A549 (cell line): Measurements from ENCODE around the gene SLC19A1. TPM values are rescaled to one million over a fixed set of nuclear protein-coding genes. Genes with fewer than 3 reads are reported as not detected.

Experiments
- ATAC-seq, 2 experiments: fragments of 200-7000 bp in 1 of 2; fragments of >200 bp in 1 of 2; cut with Nextera tagmentation in 1 of 2; cut with Tn5 transposase in 1 of 2; 3 replicates each; pipeline versions ENCODE4 v1.8.0 to v1.9.1; 2018 to 2020; ENCODE audit warnings: mild to moderate bottlenecking in 1 of 2, moderate library complexity in 1 of 2
- CTCF ChIA-PET: fragments of 300-600 bp; sonication (Branson Sonifier 250); formaldehyde crosslinking; extraction: SDS; loops from one replicate; lab custom pipeline; 2021; ENCODE audit warnings: antibody characterized with exemption, inconsistent platforms; lab: Yijun Ruan, JAX
- POLR2A ChIA-PET: fragments of 350-600 bp; formaldehyde crosslinking; extraction: SDS; loops from one replicate; lab custom pipeline; 2021; ENCODE audit warnings: antibody characterized with exemption, inconsistent platforms; lab: Yijun Ruan, JAX
- DNase-seq, 2 experiments: peaks; one replicate each; pipeline versions ENCODE4 v3.0.0 to v3.0.0-alpha.2; 2011 to 2016; ENCODE audit warnings: low read depth in 1 of 2, low spot score in 1 of 2
- FAIRE-seq: peaks from 2 replicates; lab custom pipeline; 2011; peaks lifted over from hg19 to GRCh38; lab: Jason Lieb, UNC
- H3K27ac ChIP-seq, 2 experiments: fragments of >200 bp; sonication (Bioruptor Twin); formaldehyde crosslinking; 3 replicates each; pipeline ENCODE4 v1.5.1; 2016 to 2017
- H3K4me1 ChIP-seq: fragments of >200 bp; sonication (Bioruptor Twin); formaldehyde crosslinking; 3 replicates; pipeline ENCODE4 v1.6.1; 2016
- H3K4me2 ChIP-seq: fragments of >200 bp; sonication (Bioruptor Twin); formaldehyde crosslinking; 3 replicates; pipeline ENCODE4 v1.6.1; 2016
- H3K4me3 ChIP-seq: fragments of >200 bp; sonication (Bioruptor Twin); formaldehyde crosslinking; 3 replicates; pipeline ENCODE4 v1.5.1; 2016
- H3K9me3 ChIP-seq: fragments of >200 bp; sonication (Bioruptor Twin); formaldehyde crosslinking; 3 replicates; pipeline ENCODE4 v1.6.1; 2016
- BHLHE40 ChIP-seq: IDR thresholded peaks from 2 replicates; pipeline ENCODE4 v1.6.1; 2012; ENCODE audit warnings: low read depth, low read length, inconsistent platforms
- CBX8 ChIP-seq: fragments of 200-600 bp; sonication (generic); IDR thresholded peaks from 2 replicates; pipeline ENCODE4 v1.6.1; 2016
- CHD2 ChIP-seq: fragments of 150-350 bp; IDR thresholded peaks from 2 replicates; pipeline ENCODE4 v1.6.1; 2014; ENCODE audit warnings: low read length; ENCODE audit not compliant: partially characterized antibody
- CHD4 ChIP-seq: fragments of 200-600 bp; sonication (generic); IDR thresholded peaks from 2 replicates; pipeline ENCODE4 v1.6.1; 2016; ENCODE audit warnings: antibody characterized with exemption, mild to moderate bottlenecking, borderline replicate concordance
- CTCF ChIP-seq: fragments of >200 bp; sonication (Bioruptor Twin); formaldehyde crosslinking; IDR thresholded peaks from 3 replicates; pipeline ENCODE4 v1.5.1; 2016
- EHF ChIP-seq: fragments of 250-450 bp; sonication (Bioruptor Pico); IDR thresholded peaks from 2 replicates; pipeline ENCODE4 v1.5.0; 2020; ENCODE audit warnings: mild to moderate bottlenecking
- EP300 ChIP-seq, 2 experiments: fragments of >200 bp; sonication (Bioruptor Twin); formaldehyde crosslinking; IDR thresholded peaks; 2 replicates in 1 of 2; 3 replicates in 1 of 2; pipeline ENCODE4 v1.6.1; 2016 to 2017
- ESRRA ChIP-seq: fragments of 150-350 bp; IDR thresholded peaks from 2 replicates; pipeline ENCODE4 v1.6.1; 2014; ENCODE audit warnings: mild to moderate bottlenecking, low read length, borderline replicate concordance
- FOXS1 ChIP-seq: fragments of 250-450 bp; sonication (Bioruptor Pico); IDR thresholded peaks from 2 replicates; pipeline ENCODE4 v1.5.0; 2020; ENCODE audit warnings: mild to moderate bottlenecking, moderate library complexity
- GATA3 ChIP-seq: IDR thresholded peaks from 2 replicates; pipeline ENCODE4 v1.6.1; 2012; ENCODE audit warnings: borderline replicate concordance
- HDAC2 ChIP-seq: fragments of 200-600 bp; sonication (generic); IDR thresholded peaks from 2 replicates; pipeline ENCODE4 v1.6.1; 2016
- HES2 ChIP-seq: fragments of >200 bp; sonication (Bioruptor Twin); formaldehyde crosslinking; IDR thresholded peaks from 2 replicates; pipeline ENCODE4 v1.6.1; 2016
- HMGXB4 ChIP-seq: fragments of 250-450 bp; sonication (Bioruptor Pico); IDR thresholded peaks from 2 replicates; pipeline ENCODE4 v1.5.0; 2021; ENCODE audit warnings: mild to moderate bottlenecking, moderate library complexity, borderline replicate concordance
- JUN ChIP-seq, 2 experiments: fragments of >200 bp; sonication (Bioruptor Twin); formaldehyde crosslinking; IDR thresholded peaks; 2 replicates in 1 of 2; 3 replicates in 1 of 2; pipeline ENCODE4 v1.6.1; 2016 to 2017
- MYC ChIP-seq: IDR thresholded peaks from 2 replicates; pipeline ENCODE4 v1.6.1; 2012; ENCODE audit warnings: mild to moderate bottlenecking, inconsistent platforms, low read length, improper control_type of control experiment, borderline replicate concordance
- NR3C1 ChIP-seq: fragments of >200 bp; sonication (Bioruptor Twin); formaldehyde crosslinking; IDR thresholded peaks from 3 replicates; pipeline ENCODE4 v1.6.1; 2017
- POLR2AphosphoS2 ChIP-seq: conservative IDR thresholded peaks from 2 replicates; pipeline ENCODE4 v1.6.1; 2012; ENCODE audit warnings: low read length, improper control_type of control experiment, inconsistent platforms
- RAD21 ChIP-seq, 2 experiments: fragments of >200 bp in 1 of 2; sonication (Bioruptor Twin) in 1 of 2; formaldehyde crosslinking in 1 of 2; IDR thresholded peaks in 1 of 2; conservative IDR thresholded peaks in 1 of 2; 2 replicates in 1 of 2; 3 replicates in 1 of 2; pipeline ENCODE4 v1.6.1; 2012 to 2018; ENCODE audit warnings: inconsistent platforms in 1 of 2
- RARB ChIP-seq: fragments of 250-450 bp; sonication (Bioruptor Pico); IDR thresholded peaks from 2 replicates; pipeline ENCODE4 v1.8.0; 2021; ENCODE audit warnings: mild to moderate bottlenecking, moderate library complexity
- SREBF2 ChIP-seq: fragments of 450-650 bp; IDR thresholded peaks from 2 replicates; pipeline ENCODE4 v1.6.1; 2014; ENCODE audit warnings: mild to moderate bottlenecking, moderate library complexity
- TFCP2L1 ChIP-seq: fragments of 250-450 bp; sonication (Bioruptor Pico); IDR thresholded peaks from 2 replicates; pipeline ENCODE4 v1.5.0; 2021; ENCODE audit warnings: mild to moderate bottlenecking
- TP53 ChIP-seq: fragments of 250-450 bp; sonication (Bioruptor Pico); IDR thresholded peaks from 2 replicates; pipeline ENCODE4 v1.5.0; 2021; ENCODE audit warnings: mild to moderate bottlenecking, moderate library complexity
- ZC3H11A ChIP-seq: fragments of 450-650 bp; IDR thresholded peaks from 2 replicates; pipeline ENCODE4 v1.6.1; 2014; ENCODE audit warnings: antibody characterized with exemption, mild to moderate bottlenecking
- WGBS: methylation state at CpG from one replicate; pipeline ENCODE4 v1.1.6; 2017; ENCODE audit errors: missing lambda C conversion rate; 5-methylcytosine and 5-hydroxymethylcytosine counted together
- polyA plus RNA-seq, 4 experiments: library from polyadenylated mRNA; depleted of rRNA in 3 of 4; stranded (reverse); fragments of >200 nt; fragmentation: RNase III in 1 of 4; extraction: RNeasy Plus Mini Kit Qiagen cat#74134 plus additional on column Dnase treatment in 1 of 4; gene quantifications; 2 replicates in 3 of 4; 3 replicates in 1 of 4; pipeline ENCODE4 v1.2.3, GENCODE V29; 2011 to 2017
- TF ChIP-seq, protein P1 (sequence below): fragments of 150-350 bp; IDR thresholded peaks from 2 replicates; pipeline ENCODE4 v1.6.1; 2014; ENCODE audit warnings: low read depth, mild to moderate bottlenecking, low read length
- TF ChIP-seq, protein P2 (sequence below): fragments of 450-650 bp; IDR thresholded peaks from 2 replicates; pipeline ENCODE4 v1.6.1; 2014; ENCODE audit warnings: antibody characterized with exemption
- TF ChIP-seq, protein P3 (sequence below): fragments of 200-600 bp; sonication (generic); IDR thresholded peaks from 2 replicates; pipeline ENCODE4 v1.6.1; 2016; ENCODE audit warnings: antibody characterized with exemption, mild to moderate bottlenecking, moderate library complexity

Gene SLC19A1
- polyA plus RNA-seq, 2 of the 4 experiments (the other 2 are of a cell fraction), result 9.8 to 14.0 TPM

DNA sequence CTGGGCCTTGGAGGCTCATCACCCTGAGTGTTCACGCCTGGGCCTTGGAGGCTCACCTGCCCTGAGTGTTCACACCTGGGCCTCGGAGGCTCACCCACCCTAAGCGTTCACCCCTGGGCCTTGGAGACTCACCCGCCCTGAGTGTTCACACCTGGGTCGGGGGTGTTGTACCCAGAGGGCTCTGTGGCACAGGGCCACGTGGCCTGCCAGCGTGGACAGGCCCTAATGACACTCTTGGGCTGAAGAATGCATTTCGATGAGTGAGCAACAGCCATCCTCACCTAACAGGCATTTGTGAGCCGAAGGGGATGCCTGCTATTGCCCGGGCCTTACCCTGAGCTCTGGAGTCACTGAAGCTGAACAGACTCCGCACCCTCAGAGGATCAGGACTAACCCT lies 17.5 kb downstream of the SLC19A1 start:
- POLR2A ChIA-PET, result no interaction called here
- no peak for TF ChIP-seq EHF
- TF ChIP-seq RARB, result no peak
- TF ChIP-seq CHD2, result no peak
- TF ChIP-seq GATA3, result no peak
- TF ChIP-seq CBX8, result no peak
- TF ChIP-seq HES2, result no peak
- no peak for TF ChIP-seq TP53
- no peak for TF ChIP-seq TFCP2L1
- TF ChIP-seq NR3C1, result no peak
- TF ChIP-seq, protein P1, sequence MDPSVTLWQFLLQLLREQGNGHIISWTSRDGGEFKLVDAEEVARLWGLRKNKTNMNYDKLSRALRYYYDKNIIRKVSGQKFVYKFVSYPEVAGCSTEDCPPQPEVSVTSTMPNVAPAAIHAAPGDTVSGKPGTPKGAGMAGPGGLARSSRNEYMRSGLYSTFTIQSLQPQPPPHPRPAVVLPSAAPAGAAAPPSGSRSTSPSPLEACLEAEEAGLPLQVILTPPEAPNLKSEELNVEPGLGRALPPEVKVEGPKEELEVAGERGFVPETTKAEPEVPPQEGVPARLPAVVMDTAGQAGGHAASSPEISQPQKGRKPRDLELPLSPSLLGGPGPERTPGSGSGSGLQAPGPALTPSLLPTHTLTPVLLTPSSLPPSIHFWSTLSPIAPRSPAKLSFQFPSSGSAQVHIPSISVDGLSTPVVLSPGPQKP, result no peak
- TF ChIP-seq RAD21 (conservative IDR thresholded peaks at IDR 0.05 in 1 of 2, IDR thresholded peaks at IDR 0.05 in 1 of 2), result no peak
- no peak for TF ChIP-seq CTCF
- no peak for TF ChIP-seq CHD4
- TF ChIP-seq ESRRA, result no peak
- CTCF ChIA-PET, result no interaction called here

DNA sequence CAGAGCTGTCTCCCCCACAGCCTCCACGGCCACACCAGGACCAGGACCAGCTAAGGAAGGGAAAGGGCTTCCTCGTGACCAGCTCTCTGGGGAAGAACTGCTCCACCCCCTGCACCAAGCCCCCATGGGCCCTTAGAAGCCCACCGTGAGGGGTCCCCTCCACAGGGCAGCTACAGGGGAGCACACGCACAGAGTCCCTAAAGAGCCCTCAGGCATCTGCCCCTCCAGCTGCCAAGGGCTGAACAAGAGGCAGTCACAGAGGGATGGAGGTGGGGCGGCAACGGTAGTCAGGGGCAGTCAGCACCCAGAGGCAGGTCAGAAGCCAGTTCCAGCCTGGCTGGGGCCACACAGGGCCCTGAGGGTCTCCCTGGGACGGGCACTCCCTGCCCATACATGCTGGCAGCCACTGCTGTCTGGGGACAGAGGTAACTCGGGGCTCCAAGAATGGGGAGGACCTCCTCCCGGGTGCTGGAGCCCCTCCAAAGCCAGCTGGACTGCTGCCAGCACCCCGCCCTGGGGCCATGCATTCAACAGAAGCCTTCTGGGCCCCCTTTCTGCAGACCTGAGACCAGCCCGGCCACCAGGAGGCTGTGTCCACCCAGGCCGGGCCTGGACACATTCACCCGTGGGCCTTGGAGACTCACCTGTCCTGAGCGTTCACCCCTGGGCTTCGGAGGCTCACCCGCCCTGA lies 18.7 kb downstream of the SLC19A1 start:
- FAIRE-seq, result no peak
- no peak overlapping the region for H3K4me2 ChIP-seq
- POLR2A ChIA-PET, result no interaction called here
- 97% methylated on average over 6 of the region's 16 CpGs for WGBS
- TF ChIP-seq HDAC2, result no peak
- TF ChIP-seq FOXS1, result no peak
- no peak for TF ChIP-seq BHLHE40
- TF ChIP-seq ESRRA, result no peak
- no peak for TF ChIP-seq ZC3H11A
- TF ChIP-seq, protein P2, sequence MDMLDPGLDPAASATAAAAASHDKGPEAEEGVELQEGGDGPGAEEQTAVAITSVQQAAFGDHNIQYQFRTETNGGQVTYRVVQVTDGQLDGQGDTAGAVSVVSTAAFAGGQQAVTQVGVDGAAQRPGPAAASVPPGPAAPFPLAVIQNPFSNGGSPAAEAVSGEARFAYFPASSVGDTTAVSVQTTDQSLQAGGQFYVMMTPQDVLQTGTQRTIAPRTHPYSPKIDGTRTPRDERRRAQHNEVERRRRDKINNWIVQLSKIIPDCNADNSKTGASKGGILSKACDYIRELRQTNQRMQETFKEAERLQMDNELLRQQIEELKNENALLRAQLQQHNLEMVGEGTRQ, result no peak
- no peak for TF ChIP-seq GATA3
- TF ChIP-seq HMGXB4 (CRISPR knock-in tag), result no peak
- no peak for TF ChIP-seq EP300 (IDR thresholded peaks at IDR 0.05)
- TF ChIP-seq CBX8, result no peak
- no peak for TF ChIP-seq POLR2AphosphoS2
- no peak for TF ChIP-seq MYC
- TF ChIP-seq JUN (IDR thresholded peaks at IDR 0.05), result no peak
- TF ChIP-seq SREBF2, result no peak
- TF ChIP-seq, protein P3, sequence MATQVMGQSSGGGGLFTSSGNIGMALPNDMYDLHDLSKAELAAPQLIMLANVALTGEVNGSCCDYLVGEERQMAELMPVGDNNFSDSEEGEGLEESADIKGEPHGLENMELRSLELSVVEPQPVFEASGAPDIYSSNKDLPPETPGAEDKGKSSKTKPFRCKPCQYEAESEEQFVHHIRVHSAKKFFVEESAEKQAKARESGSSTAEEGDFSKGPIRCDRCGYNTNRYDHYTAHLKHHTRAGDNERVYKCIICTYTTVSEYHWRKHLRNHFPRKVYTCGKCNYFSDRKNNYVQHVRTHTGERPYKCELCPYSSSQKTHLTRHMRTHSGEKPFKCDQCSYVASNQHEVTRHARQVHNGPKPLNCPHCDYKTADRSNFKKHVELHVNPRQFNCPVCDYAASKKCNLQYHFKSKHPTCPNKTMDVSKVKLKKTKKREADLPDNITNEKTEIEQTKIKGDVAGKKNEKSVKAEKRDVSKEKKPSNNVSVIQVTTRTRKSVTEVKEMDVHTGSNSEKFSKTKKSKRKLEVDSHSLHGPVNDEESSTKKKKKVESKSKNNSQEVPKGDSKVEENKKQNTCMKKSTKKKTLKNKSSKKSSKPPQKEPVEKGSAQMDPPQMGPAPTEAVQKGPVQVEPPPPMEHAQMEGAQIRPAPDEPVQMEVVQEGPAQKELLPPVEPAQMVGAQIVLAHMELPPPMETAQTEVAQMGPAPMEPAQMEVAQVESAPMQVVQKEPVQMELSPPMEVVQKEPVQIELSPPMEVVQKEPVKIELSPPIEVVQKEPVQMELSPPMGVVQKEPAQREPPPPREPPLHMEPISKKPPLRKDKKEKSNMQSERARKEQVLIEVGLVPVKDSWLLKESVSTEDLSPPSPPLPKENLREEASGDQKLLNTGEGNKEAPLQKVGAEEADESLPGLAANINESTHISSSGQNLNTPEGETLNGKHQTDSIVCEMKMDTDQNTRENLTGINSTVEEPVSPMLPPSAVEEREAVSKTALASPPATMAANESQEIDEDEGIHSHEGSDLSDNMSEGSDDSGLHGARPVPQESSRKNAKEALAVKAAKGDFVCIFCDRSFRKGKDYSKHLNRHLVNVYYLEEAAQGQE, result no peak
- TF ChIP-seq, all 56 proteins: peak for 0
- CTCF ChIA-PET, result no interaction called here
- Histone ChIP-seq H3K9me3 (peaks cover 33% of the 10 kb centered on the region), H3K4me1 (no peaks in the 10 kb centered on the region), H3K27ac (no peak overlapping the region), H3K4me3 (no peak overlapping the region)
- DNase-seq, result no peak
- no peak; a peak in 1 of 6 replicates for ATAC-seq

More for the DNA sequence above, 17.5 kb downstream of the SLC19A1 start:
- Histone ChIP-seq H3K4me3 (no peak overlapping the region), H3K27ac (no peak overlapping the region), H3K4me1 (no peaks in the 10 kb centered on the region), H3K9me3 (peaks cover 24% of the 10 kb centered on the region), H3K4me2 (no peak overlapping the region)
- no peak for FAIRE-seq
- ATAC-seq, result no peak
- DNase-seq, result no peak
- 95% methylated on average over 4 of the region's 11 CpGs for WGBS
